Astrocyte of the spinal cord (primary cell): Measurements from ENCODE around the gene PEX11B.

Experiments
- DNase-seq: peaks from one replicate; pipeline ENCODE4 v3.0.0; 2011; ENCODE audit warnings: low read depth, low spot score
- H3K4me3 ChIP-seq: 2 replicates; pipeline ENCODE4 v1.5.1; 2011; ENCODE audit warnings: low read depth, mild to moderate bottlenecking, low read length, moderate library complexity
- in situ Hi-C: cut with HindIII; loops from 2 replicates; pipeline ENCODE4 v1.10.0; 2017; ENCODE audit warnings: low sequenced_read_pairs
- TF ChIP-seq, protein P1 (sequence below): IDR thresholded peaks from 2 replicates; pipeline ENCODE4 v1.5.1; 2012; ENCODE audit warnings: low read depth, mild to moderate bottlenecking, low read length, inconsistent platforms

Gene PEX11B

DNA sequence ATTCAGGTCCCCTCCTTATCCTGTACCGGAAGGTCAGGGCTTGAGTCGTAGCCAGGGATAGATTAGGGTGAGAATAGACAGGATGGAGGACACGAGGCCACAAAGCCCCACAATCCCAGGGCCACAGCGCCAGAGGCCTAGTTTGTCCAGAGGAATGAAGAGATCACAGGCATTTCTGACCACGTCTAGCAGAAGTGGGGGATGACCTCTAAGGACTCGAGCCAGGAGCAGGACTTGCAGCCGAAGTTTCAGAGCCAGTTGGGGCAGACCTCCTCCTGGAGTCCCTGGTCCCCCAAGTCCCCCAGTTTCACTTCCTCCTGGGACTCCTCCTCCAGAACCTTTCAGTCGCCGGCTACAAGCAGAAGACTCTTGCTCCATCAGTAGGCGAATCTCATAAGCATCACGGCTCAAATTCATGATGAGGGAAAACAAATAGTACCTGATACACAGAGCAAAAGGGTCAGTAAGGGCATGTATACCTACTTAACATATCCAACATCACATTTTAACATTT is 6.3 kb downstream of the PEX11B start:
- no peak overlapping the region for H3K4me3 ChIP-seq
- DNase-seq, result no peak
- in situ Hi-C loops, result no loop called here
- TF ChIP-seq, protein P1, sequence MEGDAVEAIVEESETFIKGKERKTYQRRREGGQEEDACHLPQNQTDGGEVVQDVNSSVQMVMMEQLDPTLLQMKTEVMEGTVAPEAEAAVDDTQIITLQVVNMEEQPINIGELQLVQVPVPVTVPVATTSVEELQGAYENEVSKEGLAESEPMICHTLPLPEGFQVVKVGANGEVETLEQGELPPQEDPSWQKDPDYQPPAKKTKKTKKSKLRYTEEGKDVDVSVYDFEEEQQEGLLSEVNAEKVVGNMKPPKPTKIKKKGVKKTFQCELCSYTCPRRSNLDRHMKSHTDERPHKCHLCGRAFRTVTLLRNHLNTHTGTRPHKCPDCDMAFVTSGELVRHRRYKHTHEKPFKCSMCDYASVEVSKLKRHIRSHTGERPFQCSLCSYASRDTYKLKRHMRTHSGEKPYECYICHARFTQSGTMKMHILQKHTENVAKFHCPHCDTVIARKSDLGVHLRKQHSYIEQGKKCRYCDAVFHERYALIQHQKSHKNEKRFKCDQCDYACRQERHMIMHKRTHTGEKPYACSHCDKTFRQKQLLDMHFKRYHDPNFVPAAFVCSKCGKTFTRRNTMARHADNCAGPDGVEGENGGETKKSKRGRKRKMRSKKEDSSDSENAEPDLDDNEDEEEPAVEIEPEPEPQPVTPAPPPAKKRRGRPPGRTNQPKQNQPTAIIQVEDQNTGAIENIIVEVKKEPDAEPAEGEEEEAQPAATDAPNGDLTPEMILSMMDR, result no peak

DNA sequence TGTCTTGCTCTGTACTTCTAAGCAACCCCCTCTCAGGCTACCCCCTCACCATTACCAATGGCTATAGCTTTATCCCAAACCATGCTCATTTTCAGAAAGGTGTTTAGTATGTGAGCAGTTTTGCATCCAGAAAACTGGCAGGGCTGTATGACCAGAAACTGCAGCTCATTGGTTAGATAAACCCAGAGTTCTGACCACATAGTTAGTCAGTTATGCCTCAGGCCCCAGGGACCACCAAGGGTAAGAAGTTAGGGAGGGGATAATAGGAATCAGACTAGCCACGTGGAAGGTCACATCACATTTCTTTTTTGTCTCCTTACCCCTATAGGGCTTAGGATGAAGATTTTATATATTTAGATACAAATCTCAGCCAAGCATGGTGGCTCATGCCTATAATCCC is 9.9 kb downstream of the PEX11B start:
- in situ Hi-C loops, result no loop called here
- TF ChIP-seq, protein P1, result no peak
- H3K4me3 ChIP-seq, result peak overlapping the region; percentile 41
- DNase-seq, result peak; percentile 49

DNA sequence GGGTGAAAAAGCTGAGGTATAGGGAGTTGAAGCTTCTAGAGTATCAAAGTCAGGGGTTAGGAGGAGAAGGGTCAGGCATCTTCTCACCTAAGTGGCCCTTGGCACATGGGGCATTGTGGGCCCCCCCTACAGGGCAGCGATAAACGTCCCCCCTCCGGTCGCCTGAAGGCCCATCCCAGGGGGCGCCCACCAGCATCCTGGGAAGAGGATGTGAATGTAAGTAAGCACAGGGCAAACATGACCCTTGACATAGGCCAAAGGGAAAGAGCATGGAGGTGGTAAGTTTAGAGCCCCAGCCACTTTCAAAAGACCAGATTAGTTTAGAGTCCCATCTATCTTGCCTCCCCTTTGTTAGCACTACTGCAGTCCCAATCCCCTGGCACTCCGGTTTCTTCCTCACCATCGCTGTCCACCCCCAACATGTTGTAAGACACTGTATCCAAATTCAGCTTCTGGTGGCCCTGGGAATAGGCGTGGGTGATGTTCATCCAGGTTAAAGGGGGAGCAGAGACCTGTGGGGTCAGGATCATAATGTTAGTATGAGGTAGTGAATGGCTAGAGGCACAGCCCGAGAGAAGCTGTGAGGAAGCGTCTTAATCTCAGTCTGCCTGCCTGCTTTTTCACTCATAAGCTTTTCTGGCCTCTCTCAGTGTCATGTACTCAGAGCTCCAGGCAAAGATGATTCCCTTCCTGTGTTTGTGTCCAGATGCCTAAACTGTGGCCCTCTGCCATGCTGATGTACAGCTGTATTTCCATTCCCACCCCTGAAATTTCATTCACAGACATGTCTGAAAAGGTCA is 11.4 kb downstream of the PEX11B start:
- peak; percentile 33 for DNase-seq
- no peak overlapping the region for H3K4me3 ChIP-seq
- in situ Hi-C loops, result no loop called here

GRCh38 chr1:145901312-145902021 is 17.1 kb downstream of the PEX11B start:
- in situ Hi-C loops, result no loop called here
- no peak overlapping the region for H3K4me3 ChIP-seq
- TF ChIP-seq, protein P1, result peak; percentile 19
- no peak for DNase-seq

More for the DNA sequence above, 11.4 kb downstream of the PEX11B start:
- TF ChIP-seq, protein P1, result no peak

DNA sequence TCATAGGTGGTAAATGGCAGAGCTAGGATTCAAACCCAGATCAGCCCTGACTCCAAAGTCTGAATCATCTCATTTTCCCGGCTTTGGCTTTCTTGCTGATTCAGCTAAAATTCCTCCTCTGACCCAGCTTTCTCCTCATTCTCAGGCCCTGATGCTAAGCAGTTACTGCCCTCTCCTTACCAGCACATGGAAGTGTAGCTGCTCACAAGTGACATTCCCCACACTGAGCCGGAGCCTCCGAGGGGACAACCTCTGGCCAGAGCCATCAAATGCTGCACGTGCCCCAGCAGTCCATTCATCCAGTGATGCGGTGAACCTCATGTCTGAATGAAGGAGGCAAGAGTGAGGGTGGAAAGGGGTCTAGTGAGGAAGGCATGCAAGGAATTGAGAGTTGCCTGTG is 19.8 kb downstream of the PEX11B start:
- H3K4me3 ChIP-seq, result no peak overlapping the region
- in situ Hi-C loops, result no loop called here
- TF ChIP-seq, protein P1, result no peak
- DNase-seq, result no peak

- no peak overlapping the region for H3K4me3 ChIP-seq
- in situ Hi-C loops, result no loop called here
- DNase-seq, result no peak
- TF ChIP-seq, protein P1, result no peak
Measured at GRCh38 chr1:145897969-145898368, 20.5 kb downstream of the PEX11B start.
